NB4 (cell line): Measurements from ENCODE around the gene GALNT6.

Experiments used
- DNase-seq: peaks from one replicate; pipeline ENCODE4 v3.0.0; 2010; ENCODE audit warnings: low read depth
- H3K4me3 ChIP-seq: one replicate; pipeline ENCODE4 v1.5.1; 2011; ENCODE audit warnings: mild to moderate bottlenecking, low read depth, low read length, moderate library complexity
- MYC ChIP-seq: IDR thresholded peaks from 2 replicates; pipeline ENCODE4 v1.6.1; 2011; ENCODE audit warnings: low read depth, low read length
- POLR2A ChIP-seq: IDR thresholded peaks from 2 replicates; pipeline ENCODE4 v1.6.1; 2011; ENCODE audit warnings: mild to moderate bottlenecking; ENCODE audit not compliant: insufficient read length; ENCODE audit errors: extremely low read depth
- TF ChIP-seq, protein P1 (sequence below): IDR thresholded peaks from one replicate; pipeline ENCODE4 v1.5.1; 2012; ENCODE audit warnings: low read depth, low read length
- TF ChIP-seq, protein P2 (sequence below): IDR thresholded peaks from 2 replicates; pipeline ENCODE4 v1.6.1; 2011; ENCODE audit warnings: low read depth, low read length

The GALNT6 gene

DNA sequence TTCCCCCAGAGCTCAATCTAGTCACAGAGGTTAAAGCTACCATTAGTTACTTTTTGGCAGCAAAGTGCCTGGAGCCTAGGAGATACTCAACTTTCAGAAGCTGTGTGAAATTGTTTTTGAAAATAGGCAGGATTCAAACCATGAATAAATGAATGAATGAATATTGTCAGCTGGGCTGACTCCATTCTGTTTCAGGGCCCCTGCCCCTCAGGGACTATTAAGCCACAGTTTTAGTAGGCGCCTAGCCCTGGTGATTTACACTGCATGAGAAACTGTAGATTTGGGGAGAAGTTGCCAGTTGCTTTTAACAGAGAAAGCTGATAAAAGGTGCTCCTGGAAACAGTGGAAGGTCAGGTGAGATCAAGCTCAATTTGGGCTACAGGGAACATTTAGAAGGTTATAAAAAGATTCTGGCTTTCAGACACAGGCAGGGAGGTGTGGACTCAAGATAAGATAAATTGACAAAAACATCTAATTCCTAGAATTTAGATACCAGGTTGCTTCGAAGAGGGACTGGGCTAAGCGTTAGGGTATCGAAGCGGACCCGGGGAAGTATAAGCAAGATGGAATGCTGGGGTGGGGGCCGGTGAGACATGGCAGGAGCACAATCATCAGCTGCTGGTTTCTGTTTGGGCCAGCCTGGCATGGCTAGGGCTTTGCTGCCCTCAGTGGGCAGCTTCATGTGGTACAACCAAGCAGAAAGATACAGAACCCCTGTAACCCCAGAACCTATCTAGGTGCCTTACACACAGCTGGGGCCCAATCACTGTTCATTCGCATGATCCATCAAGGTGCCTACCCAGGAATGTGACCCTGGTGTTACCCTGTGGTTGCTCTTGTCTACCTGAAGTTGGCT, 29.8 kb downstream of the GALNT6 start:
- H3K4me3 ChIP-seq, result no peak overlapping the region
- no peak for DNase-seq
- TF ChIP-seq POLR2A (no peak), MYC (no peak)
- TF ChIP-seq, protein P1, sequence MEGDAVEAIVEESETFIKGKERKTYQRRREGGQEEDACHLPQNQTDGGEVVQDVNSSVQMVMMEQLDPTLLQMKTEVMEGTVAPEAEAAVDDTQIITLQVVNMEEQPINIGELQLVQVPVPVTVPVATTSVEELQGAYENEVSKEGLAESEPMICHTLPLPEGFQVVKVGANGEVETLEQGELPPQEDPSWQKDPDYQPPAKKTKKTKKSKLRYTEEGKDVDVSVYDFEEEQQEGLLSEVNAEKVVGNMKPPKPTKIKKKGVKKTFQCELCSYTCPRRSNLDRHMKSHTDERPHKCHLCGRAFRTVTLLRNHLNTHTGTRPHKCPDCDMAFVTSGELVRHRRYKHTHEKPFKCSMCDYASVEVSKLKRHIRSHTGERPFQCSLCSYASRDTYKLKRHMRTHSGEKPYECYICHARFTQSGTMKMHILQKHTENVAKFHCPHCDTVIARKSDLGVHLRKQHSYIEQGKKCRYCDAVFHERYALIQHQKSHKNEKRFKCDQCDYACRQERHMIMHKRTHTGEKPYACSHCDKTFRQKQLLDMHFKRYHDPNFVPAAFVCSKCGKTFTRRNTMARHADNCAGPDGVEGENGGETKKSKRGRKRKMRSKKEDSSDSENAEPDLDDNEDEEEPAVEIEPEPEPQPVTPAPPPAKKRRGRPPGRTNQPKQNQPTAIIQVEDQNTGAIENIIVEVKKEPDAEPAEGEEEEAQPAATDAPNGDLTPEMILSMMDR, result no peak
- TF ChIP-seq, protein P2, sequence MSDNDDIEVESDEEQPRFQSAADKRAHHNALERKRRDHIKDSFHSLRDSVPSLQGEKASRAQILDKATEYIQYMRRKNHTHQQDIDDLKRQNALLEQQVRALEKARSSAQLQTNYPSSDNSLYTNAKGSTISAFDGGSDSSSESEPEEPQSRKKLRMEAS, result no peak

DNA sequence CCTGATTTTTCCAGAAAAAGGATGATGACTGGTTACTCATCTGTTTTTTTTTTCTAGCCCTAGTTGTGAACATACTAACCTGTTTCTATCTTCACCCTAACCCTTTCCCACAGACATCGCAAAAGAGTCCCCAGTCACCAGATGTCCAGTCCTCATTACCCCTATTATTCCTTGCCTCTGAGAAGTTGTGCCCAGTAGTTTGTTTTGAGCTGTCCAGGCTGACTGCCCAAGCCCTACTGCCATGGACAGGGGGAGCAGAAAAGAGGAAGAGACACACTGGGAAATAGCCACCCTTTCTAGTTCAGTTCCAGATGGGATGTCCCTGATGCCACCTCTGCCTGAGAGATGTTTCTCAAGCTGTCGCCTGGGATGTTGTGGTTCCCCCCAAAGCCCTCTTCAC, 30.9 kb downstream of the GALNT6 start:
- H3K4me3 ChIP-seq, result no peak overlapping the region
- TF ChIP-seq, protein P1, result no peak
- TF ChIP-seq, protein P2, result no peak
- TF ChIP-seq POLR2A, result no peak
- TF ChIP-seq MYC, result no peak
- no peak for DNase-seq

DNA sequence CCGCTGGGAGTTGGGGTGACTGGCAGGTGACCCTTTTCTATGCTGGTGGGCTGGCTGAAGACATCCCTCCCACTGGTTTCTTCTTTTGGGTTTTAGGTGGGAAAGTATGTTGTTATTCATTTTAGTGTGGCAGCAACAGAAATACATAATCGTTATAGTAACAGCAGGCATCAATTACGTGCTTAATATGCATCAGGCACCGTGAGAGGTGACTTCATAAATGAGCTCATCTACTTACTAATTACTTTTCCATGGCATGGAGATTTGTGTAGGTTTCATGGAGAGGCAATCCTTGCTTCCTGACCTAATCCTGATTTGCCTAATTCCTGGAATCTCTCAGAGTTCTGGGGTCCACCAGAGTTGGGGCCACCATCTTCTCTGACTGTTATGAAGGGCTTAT, 31.4 kb downstream of the GALNT6 start:
- no peak for DNase-seq
- H3K4me3 ChIP-seq, result no peak overlapping the region
- TF ChIP-seq, protein P1, result no peak
- TF ChIP-seq POLR2A, result no peak

DNA sequence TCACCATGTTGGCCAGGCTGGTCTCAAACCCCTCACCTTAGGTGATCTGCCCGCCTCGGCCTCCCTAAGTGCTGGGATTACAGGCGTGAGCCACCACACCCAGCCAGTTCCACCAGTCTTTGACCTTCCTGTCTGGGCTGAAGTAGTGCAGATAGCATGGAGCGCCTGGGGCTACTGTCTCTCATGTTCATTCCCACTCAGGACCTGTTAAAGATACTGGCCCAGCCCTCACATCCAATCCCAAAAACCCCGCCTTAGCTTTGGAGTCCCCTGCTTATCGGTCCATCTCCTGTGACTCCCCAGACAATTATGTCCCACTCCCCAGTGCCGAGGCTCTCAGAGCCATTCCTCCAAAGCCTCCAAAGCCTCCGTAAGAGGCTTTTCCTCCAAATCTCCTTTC, 32.7 kb downstream of the GALNT6 start:
- TF ChIP-seq, protein P2, result no peak
- TF ChIP-seq, protein P1, result no peak
- no peak for TF ChIP-seq POLR2A
- TF ChIP-seq MYC, result no peak
- no peak overlapping the region for H3K4me3 ChIP-seq
- DNase-seq, result no peak

DNA sequence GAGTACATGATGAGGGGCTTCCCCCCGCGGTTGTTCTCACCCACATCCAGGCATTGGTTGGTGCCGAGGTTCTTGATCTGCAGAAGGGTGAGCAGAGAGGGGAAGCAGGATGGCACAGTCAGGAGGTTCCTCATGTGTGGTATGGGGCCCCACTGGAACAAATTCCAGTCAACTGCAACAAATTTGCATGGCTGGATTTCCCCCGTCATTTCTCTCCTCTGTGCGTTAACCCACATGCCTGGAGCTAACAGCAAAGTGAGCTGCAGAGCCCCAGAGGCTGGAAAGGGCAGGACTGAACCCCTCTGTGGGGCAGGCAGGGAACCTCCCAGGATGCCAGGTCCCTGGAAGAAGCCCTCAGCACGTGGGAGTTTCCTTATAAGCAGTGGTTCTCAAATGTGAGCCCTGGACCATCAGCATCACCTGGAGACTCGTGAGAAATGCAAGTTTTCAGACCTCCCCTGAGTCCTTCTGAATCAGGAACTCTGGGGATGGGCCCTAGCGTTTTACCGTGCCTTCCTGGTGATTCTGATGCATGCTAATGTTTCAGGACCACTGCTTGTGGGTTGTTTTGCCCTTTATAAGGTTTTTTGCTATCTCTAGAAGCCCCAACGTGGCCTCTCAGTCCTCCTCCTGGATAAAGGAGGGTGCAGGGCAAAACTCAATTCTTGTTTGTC, 33.7 kb downstream of the GALNT6 start:
- no peak overlapping the region for H3K4me3 ChIP-seq
- TF ChIP-seq MYC (no peak), POLR2A (no peak)
- TF ChIP-seq, protein P1, result no peak
- TF ChIP-seq, protein P2, result no peak
- no peak for DNase-seq
